GM18498 (cell line): ENCODE results near the gene A2M.

Experiments
- ATAC-seq: cut with Tn5 transposase; IDR thresholded peaks from one replicate; pipeline ENCODE4 v1.9.1; 2021; ENCODE audit warnings: mild to moderate bottlenecking, moderate library complexity; ENCODE audit not compliant: unreplicated experiment

The A2M gene

GRCh38 chr12:9074484-9075137, 41.1 kb downstream of the A2M start:
- no peak for ATAC-seq

- ATAC-seq = no peak
Measured at GRCh38 chr12:9073076-9073475, 42.6 kb downstream of the A2M start.

GRCh38 chr12:9072481-9073038, 43.2 kb downstream of the A2M start:
- no peak for ATAC-seq

GRCh38 chr12:9071969-9072368, 43.8 kb downstream of the A2M start:
- ATAC-seq = no peak

GRCh38 chr12:9071518-9071917, 44.2 kb downstream of the A2M start:
- no peak for ATAC-seq

GRCh38 chr12:9070351-9070750, 45.4 kb downstream of the A2M start:
- ATAC-seq = no peak

GRCh38 chr12:9068600-9068999, 47.1 kb downstream of the A2M start:
- no peak for ATAC-seq

- ATAC-seq = no peak
Measured at GRCh38 chr12:9068086-9068485, 47.6 kb downstream of the A2M start.

- ATAC-seq = no peak
Measured at GRCh38 chr12:9066755-9067423, 48.8 kb downstream of the A2M start.

- no peak for ATAC-seq
Measured at GRCh38 chr12:9066183-9066623, 49.5 kb downstream of the A2M start.

- no peak for ATAC-seq
Measured at GRCh38 chr12:9065607-9065856, 50.2 kb downstream of the A2M start.

- ATAC-seq = no peak
Measured at GRCh38 chr12:9064815-9065606, 50.7 kb downstream of the A2M start.

- ATAC-seq = peak; percentile 84
Measured at GRCh38 chr12:9064201-9064814, 51.4 kb downstream of the A2M start.

- no peak for ATAC-seq
Measured at GRCh38 chr12:9052610-9053009, 63.1 kb downstream of the A2M start.

GRCh38 chr12:9051158-9051550, 64.6 kb downstream of the A2M start:
- no peak for ATAC-seq

GRCh38 chr12:9050521-9051157, 65.1 kb downstream of the A2M start:
- no peak for ATAC-seq

- no peak for ATAC-seq
Measured at GRCh38 chr12:9049520-9050133, 66.1 kb downstream of the A2M start.

GRCh38 chr12:9048930-9049329, 66.8 kb downstream of the A2M start:
- ATAC-seq = no peak

- no peak for ATAC-seq
Measured at GRCh38 chr12:9047105-9047504, 68.6 kb downstream of the A2M start.

- ATAC-seq = no peak
Measured at GRCh38 chr12:9043766-9044165, 72.0 kb downstream of the A2M start.

- ATAC-seq = no peak
Measured at GRCh38 chr12:9041321-9041720, 74.4 kb downstream of the A2M start.
